ENCODE data around the gene TMEM106A. TPM values are rescaled to one million over a fixed set of nuclear protein-coding genes. Genes with fewer than 3 reads are reported as not detected.
"Not testable (repeated sequence)": the region's sequence is repeated elsewhere in the genome, so short reads cannot be mapped to it uniquely, and the experiment has no call there.

The TMEM106A gene

DNA sequence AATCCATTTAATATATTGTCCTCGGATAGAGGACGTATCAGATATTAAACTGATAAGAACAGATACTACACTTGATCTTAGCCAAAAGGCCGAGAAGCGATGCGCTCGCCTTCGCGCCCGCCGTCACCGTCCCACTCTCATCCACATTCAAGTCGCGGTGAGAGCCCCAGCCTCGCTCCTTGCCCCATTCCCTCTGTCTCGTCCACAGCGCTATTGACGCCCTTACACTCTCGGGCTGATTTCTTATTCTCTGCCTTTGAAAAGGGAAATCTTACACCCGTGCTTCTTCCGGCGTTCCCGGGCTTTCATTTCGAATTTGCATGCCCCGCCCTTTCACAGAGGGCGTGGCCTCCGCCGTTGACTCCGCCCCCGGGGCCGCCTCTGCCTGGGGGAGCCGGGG lies 22.2 kb downstream of the TMEM106A start, which contains the start of gene RNU2-1:
Gene RNU2-1 (minus strand): TSS at position 101 of the 400 bp plus-strand sequence.
- not testable (repeated sequence) for H3K4me3 ChIP-seq (ENCODE audit: low read length); H2BK120ac ChIP-seq (ENCODE audit: low read depth, low read length); H3K56ac ChIP-seq (ENCODE audit: low read length); H3K4me1 ChIP-seq (ENCODE audit: control insufficient read depth, low read depth, low read length); H3K23ac ChIP-seq (ENCODE audit: low read length); H3K4me2 ChIP-seq (ENCODE audit: low read length); H3K27ac ChIP-seq (ENCODE audit: low read depth, low read length); H3K9ac ChIP-seq (ENCODE audit: low read length); H3K79me1 ChIP-seq (ENCODE audit: low read length); H3K4ac ChIP-seq (ENCODE audit: low read depth, low read length); H2BK15ac ChIP-seq (replicated peaks; ENCODE audit: low read depth); H4K8ac ChIP-seq (ENCODE audit: low read depth, low read length); H3K36me3 ChIP-seq (ENCODE audit: control insufficient read depth, insufficient read depth, low read length); H3K18ac ChIP-seq (ENCODE audit: low read length); H3K27me3 ChIP-seq (ENCODE audit: insufficient read depth, low read length, poor library complexity); H2BK5ac ChIP-seq (ENCODE audit: low read length); DNase-seq; H4K5ac ChIP-seq (ENCODE audit: low read length); H2AK5ac ChIP-seq (ENCODE audit: low read length); H3K79me2 ChIP-seq (ENCODE audit: control insufficient read depth, insufficient read depth, low read length)
- WGBS (ENCODE audit: extremely low coverage, insufficient coverage, low lambda C conversion rate) = no CpG with 5 or more reads among the region's 31 CpGs

- H3K4me3 ChIP-seq (ENCODE audit: low read length); H3K27me3 ChIP-seq (ENCODE audit: insufficient read depth, low read length, poor library complexity); H3K4me1 ChIP-seq (ENCODE audit: control insufficient read depth, low read depth, low read length); H3K79me1 ChIP-seq (ENCODE audit: low read length); H4K5ac ChIP-seq (ENCODE audit: low read length); H2AK5ac ChIP-seq (ENCODE audit: low read length); DNase-seq; H3K27ac ChIP-seq (ENCODE audit: low read depth, low read length); H3K56ac ChIP-seq (ENCODE audit: low read length); H3K4me2 ChIP-seq (ENCODE audit: low read length); H2BK120ac ChIP-seq (ENCODE audit: low read depth, low read length); H3K18ac ChIP-seq (ENCODE audit: low read length); H2BK5ac ChIP-seq (ENCODE audit: low read length); H4K8ac ChIP-seq (ENCODE audit: low read depth, low read length); H3K4ac ChIP-seq (ENCODE audit: low read depth, low read length); H3K36me3 ChIP-seq (ENCODE audit: control insufficient read depth, insufficient read depth, low read length); H2BK15ac ChIP-seq (replicated peaks; ENCODE audit: low read depth); H3K79me2 ChIP-seq (ENCODE audit: control insufficient read depth, insufficient read depth, low read length); H3K23ac ChIP-seq (ENCODE audit: low read length); H3K9ac ChIP-seq (ENCODE audit: low read length): not testable (repeated sequence)
- WGBS (ENCODE audit: extremely low coverage, insufficient coverage, low lambda C conversion rate) = no CpG with 5 or more reads among the region's 26 CpGs
These were observed 27.9 kb downstream of the TMEM106A start for GRCh38 chr17:43239597-43239996.

GRCh38 chr17:43240596-43241352 lies 29.1 kb downstream of the TMEM106A start:
- H4K8ac ChIP-seq (ENCODE audit: low read depth, low read length); H3K4me2 ChIP-seq (ENCODE audit: low read length); H3K4me3 ChIP-seq (ENCODE audit: low read length); H2BK5ac ChIP-seq (ENCODE audit: low read length); H3K36me3 ChIP-seq (ENCODE audit: control insufficient read depth, insufficient read depth, low read length); H4K5ac ChIP-seq (ENCODE audit: low read length); H2BK15ac ChIP-seq (replicated peaks; ENCODE audit: low read depth); H3K4ac ChIP-seq (ENCODE audit: low read depth, low read length); H2BK120ac ChIP-seq (ENCODE audit: low read depth, low read length); H3K56ac ChIP-seq (ENCODE audit: low read length); H3K79me2 ChIP-seq (ENCODE audit: control insufficient read depth, insufficient read depth, low read length); H3K27ac ChIP-seq (ENCODE audit: low read depth, low read length); H3K27me3 ChIP-seq (ENCODE audit: insufficient read depth, low read length, poor library complexity); H3K18ac ChIP-seq (ENCODE audit: low read length); H3K79me1 ChIP-seq (ENCODE audit: low read length); H3K9ac ChIP-seq (ENCODE audit: low read length); H2AK5ac ChIP-seq (ENCODE audit: low read length); H3K23ac ChIP-seq (ENCODE audit: low read length); DNase-seq; H3K4me1 ChIP-seq (ENCODE audit: control insufficient read depth, low read depth, low read length): not testable (repeated sequence)
- WGBS (ENCODE audit: extremely low coverage, insufficient coverage, low lambda C conversion rate) = no CpG with 5 or more reads among the region's 34 CpGs

GRCh38 chr17:43246456-43246855 lies 34.8 kb downstream of the TMEM106A start:
- H3K4me2 ChIP-seq (ENCODE audit: low read length); H3K18ac ChIP-seq (ENCODE audit: low read length); H2BK5ac ChIP-seq (ENCODE audit: low read length); H2BK15ac ChIP-seq (replicated peaks; ENCODE audit: low read depth); H3K4me3 ChIP-seq (ENCODE audit: low read length); H3K4ac ChIP-seq (ENCODE audit: low read depth, low read length); H3K79me1 ChIP-seq (ENCODE audit: low read length); H3K27ac ChIP-seq (ENCODE audit: low read depth, low read length); H3K79me2 ChIP-seq (ENCODE audit: control insufficient read depth, insufficient read depth, low read length); H3K27me3 ChIP-seq (ENCODE audit: insufficient read depth, low read length, poor library complexity); H4K8ac ChIP-seq (ENCODE audit: low read depth, low read length); H3K4me1 ChIP-seq (ENCODE audit: control insufficient read depth, low read depth, low read length); H3K23ac ChIP-seq (ENCODE audit: low read length); H2BK120ac ChIP-seq (ENCODE audit: low read depth, low read length); DNase-seq; H3K36me3 ChIP-seq (ENCODE audit: control insufficient read depth, insufficient read depth, low read length); H4K5ac ChIP-seq (ENCODE audit: low read length); H3K56ac ChIP-seq (ENCODE audit: low read length); H3K9ac ChIP-seq (ENCODE audit: low read length); H2AK5ac ChIP-seq (ENCODE audit: low read length): not testable (repeated sequence)
- no CpG with 5 or more reads among the region's 23 CpGs for WGBS (ENCODE audit: extremely low coverage, insufficient coverage, low lambda C conversion rate)

Small RNAs within 50 kb of the gene (small RNA-seq; reads per million reads assigned to genes)
- gene AC060780.2 (ENCODE audit: insufficient read depth) = not detected
- not detected for gene AC060780.3 (ENCODE audit: insufficient read depth)
- not detected for gene RF00004 (ENCODE audit: insufficient read depth)
- gene RNU2-1 (ENCODE audit: insufficient read depth) = not detected

Measured in mesendoderm (in vitro differentiated cells).